HCT116 (cell line): ENCODE results near the gene DOCK4. TPM values are rescaled to one million over a fixed set of nuclear protein-coding genes. Genes with fewer than 3 reads are reported as not detected.

Experiments used
- ATAC-seq: fragments of 200-7000 bp; cut with Tn5 transposase; 2 replicates; pipeline ENCODE4 v1.9.1; 2020; ENCODE audit warnings: mild to moderate bottlenecking, moderate library complexity
- BruUV-seq: library from RNA; stranded (reverse); fragments of 400-500 nt; replicated peaks from 2 replicates; lab custom pipeline; 2021; lab: Mats Ljungman, UMichigan
- CTCF ChIA-PET: fragments of 300-600 bp; sonication (Branson Sonifier 250); formaldehyde crosslinking; loops from one replicate; lab custom pipeline; 2021; ENCODE audit warnings: antibody characterized with exemption; lab: Charles Lee
- POLR2A ChIA-PET: fragments of 300-600, 350-600 bp; sonication (Branson Sonifier 250); formaldehyde crosslinking; loops from one replicate; lab custom pipeline; 2021; ENCODE audit warnings: antibody characterized with exemption; lab: Charles Lee
- RAD21 ChIA-PET, 2 experiments: fragments of 300-600 bp; sonication (Branson Sonifier 250); formaldehyde crosslinking; loops; one replicate each; lab custom pipeline; 2023; ENCODE audit warnings: low total read pairs in 2 of 2; ENCODE audit not compliant: uncharacterized antibody in 2 of 2, unreplicated experiment in 2 of 2, low non-redundant PET in 1 of 2; lab: Charles Lee
- DNase-seq: peaks from one replicate; pipeline ENCODE4 v3.0.0-alpha.2; 2010; ENCODE audit warnings: low read depth, low spot score
- H2AFZ ChIP-seq: fragments of 200-600 bp; shearing (Covaris generic), sonication (generic); 2 replicates; pipeline ENCODE4 v1.6.1; 2017; ENCODE audit warnings: low read depth, mixed run types, mixed read lengths, antibody characterized with exemption, low read length; ENCODE audit not compliant: poor library complexity, severe bottlenecking
- H3K27ac ChIP-seq: 2 replicates; pipeline ENCODE4 v1.5.1; 2012; ENCODE audit warnings: low read depth, low read length
- H3K27me3 ChIP-seq: fragments of 200-600 bp; sonication (generic); 2 replicates; pipeline ENCODE4 v1.6.1; 2016; ENCODE audit warnings: mixed run types, low read length, mixed read lengths; ENCODE audit not compliant: insufficient read depth
- H3K36me3 ChIP-seq, 2 experiments: fragments of 200-500 bp in 1 of 2; fragments of 200-600 bp in 1 of 2; sonication (Bioruptor generic) in 1 of 2; sonication (generic) in 1 of 2; 2 replicates each; pipeline versions ENCODE4 v1.5.1 to v1.6.1; 2014 to 2016; ENCODE audit warnings: low read length in 2 of 2, inconsistent platforms in 1 of 2, mixed read lengths in 1 of 2, mixed run types in 1 of 2; ENCODE audit not compliant: insufficient read depth in 2 of 2, control insufficient read depth in 1 of 2
- H3K4me1 ChIP-seq, 2 experiments: fragments of 200-600 bp in 1 of 2; sonication (generic) in 1 of 2; 2 replicates each; pipeline versions ENCODE4 v1.5.1 to v1.6.1; 2012 to 2017; ENCODE audit warnings: low read length in 2 of 2, inconsistent platforms in 1 of 2, mild to moderate bottlenecking in 1 of 2, mixed read lengths in 1 of 2, mixed run types in 1 of 2, moderate library complexity in 1 of 2; ENCODE audit not compliant: insufficient read depth in 2 of 2, control insufficient read depth in 1 of 2
- H3K4me2 ChIP-seq: fragments of 200-600 bp; sonication (generic); 2 replicates; pipeline ENCODE4 v1.6.1; 2017; ENCODE audit warnings: mixed run types, low read length, mixed read lengths
- H3K4me3 ChIP-seq, 2 experiments: fragments of 200-600 bp in 1 of 2; sonication (generic) in 1 of 2; replicated peaks in 1 of 2; 2 replicates each; pipeline ENCODE4 v1.5.1; 2011 to 2016; ENCODE audit warnings: low read length in 2 of 2, control low read depth in 1 of 2, low read depth in 1 of 2, mild to moderate bottlenecking in 1 of 2, mixed read lengths in 1 of 2, mixed run types in 1 of 2
- H3K79me2 ChIP-seq: fragments of 200-600 bp; sonication (generic); 2 replicates; pipeline ENCODE4 v1.6.1; 2017; ENCODE audit warnings: mild to moderate bottlenecking, mixed run types, low read length, moderate library complexity, mixed read lengths; ENCODE audit not compliant: insufficient read depth
- H3K9ac ChIP-seq: fragments of 200-600 bp; sonication (generic); 2 replicates; pipeline ENCODE4 v1.6.1; 2016; ENCODE audit warnings: low read length, mixed read lengths
- H3K9me2 ChIP-seq: fragments of 200-600 bp; sonication (generic), shearing (Covaris generic); 2 replicates; pipeline ENCODE4 v1.6.1; 2017; ENCODE audit warnings: mixed run types, mild to moderate bottlenecking, moderate library complexity; ENCODE audit not compliant: insufficient read depth
- H3K9me3 ChIP-seq, 2 experiments: fragments of 200-500 bp in 1 of 2; fragments of 200-600 bp in 1 of 2; sonication (Bioruptor generic) in 1 of 2; sonication (generic) in 1 of 2; 2 replicates each; pipeline ENCODE4 v1.6.1; 2014 to 2017; ENCODE audit warnings: low read length in 2 of 2, mixed read lengths in 2 of 2, inconsistent platforms in 1 of 2, low read depth in 1 of 2, mild to moderate bottlenecking in 1 of 2, mixed run types in 1 of 2, moderate library complexity in 1 of 2; ENCODE audit not compliant: control insufficient read depth in 1 of 2, insufficient read depth in 1 of 2
- H4K20me1 ChIP-seq: fragments of 200-600 bp; sonication (generic), shearing (Covaris generic); 2 replicates; pipeline ENCODE4 v1.6.1; 2017; ENCODE audit warnings: mixed run types, mild to moderate bottlenecking, moderate library complexity; ENCODE audit not compliant: insufficient read depth
- ATF3 ChIP-seq: IDR thresholded peaks from 2 replicates; pipeline ENCODE4 v1.6.1; 2012
- CEBPB ChIP-seq: IDR thresholded peaks from 2 replicates; pipeline ENCODE4 v1.6.1; 2012; ENCODE audit warnings: low read depth
- CTCF ChIP-seq, 3 experiments: fragments of 200-600 bp in 1 of 3; sonication (generic) in 1 of 3; IDR thresholded peaks in 2 of 3; conservative IDR thresholded peaks in 1 of 3; 2 replicates each; pipeline ENCODE4 v1.5.1; 2012 to 2017; ENCODE audit warnings: low read depth in 2 of 3, low read length in 2 of 3, antibody characterized with exemption in 1 of 3, borderline replicate concordance in 1 of 3, control low read depth in 1 of 3, mild to moderate bottlenecking in 1 of 3, mixed read lengths in 1 of 3, mixed run types in 1 of 3, moderate library complexity in 1 of 3; ENCODE audit not compliant: insufficient read depth in 1 of 3
- EGR1 ChIP-seq: IDR thresholded peaks from 2 replicates; pipeline ENCODE4 v1.6.1; 2012; ENCODE audit warnings: low read depth
- ELF1 ChIP-seq: IDR thresholded peaks from 2 replicates; pipeline ENCODE4 v1.6.1; 2012; ENCODE audit warnings: low read depth, borderline replicate concordance
- EZH2 ChIP-seq: fragments of 200-600 bp; sonication (generic); IDR thresholded peaks from 2 replicates; pipeline ENCODE4 v1.6.1; 2017; ENCODE audit warnings: antibody characterized with exemption, mixed run types
- EZH2phosphoT487 ChIP-seq: fragments of 200-600 bp; IDR thresholded peaks from 2 replicates; pipeline ENCODE4 v1.6.1; 2018; ENCODE audit warnings: antibody characterized with exemption, borderline replicate concordance
- FOSL1 ChIP-seq: IDR thresholded peaks from 2 replicates; pipeline ENCODE4 v1.6.1; 2012; ENCODE audit warnings: low read depth
- JUND ChIP-seq: IDR thresholded peaks from 2 replicates; pipeline ENCODE4 v1.6.1; 2012
- POLR2AphosphoS5 ChIP-seq: IDR thresholded peaks from 2 replicates; pipeline ENCODE4 v1.6.1; 2011; ENCODE audit warnings: mild to moderate bottlenecking, low read depth, low read length, moderate library complexity
- RAD21 ChIP-seq: IDR thresholded peaks from 2 replicates; pipeline ENCODE4 v1.6.1; 2012; ENCODE audit warnings: low read depth, mild to moderate bottlenecking
- REST ChIP-seq: IDR thresholded peaks from 2 replicates; pipeline ENCODE4 v1.6.1; 2012; ENCODE audit warnings: low read depth
- SIN3A ChIP-seq: IDR thresholded peaks from 2 replicates; pipeline ENCODE4 v1.6.1; 2012; ENCODE audit warnings: low read depth
- SP1 ChIP-seq: IDR thresholded peaks from 2 replicates; pipeline ENCODE4 v1.6.1; 2012; ENCODE audit warnings: low read depth
- SRF ChIP-seq: IDR thresholded peaks from 2 replicates; pipeline ENCODE4 v1.6.1; 2012; ENCODE audit warnings: low read depth
- TCF7L2 ChIP-seq: IDR thresholded peaks from 2 replicates; pipeline ENCODE4 v1.7.0; 2011; ENCODE audit warnings: borderline replicate concordance, inconsistent platforms; ENCODE audit not compliant: insufficient read depth, insufficient read length; ENCODE audit errors: extremely low read depth
- YY1 ChIP-seq: IDR thresholded peaks from 2 replicates; pipeline ENCODE4 v1.6.1; 2011; ENCODE audit warnings: low read length, low read depth, moderate library complexity, mild to moderate bottlenecking; ENCODE audit not compliant: insufficient replicate concordance; ENCODE audit errors: extremely low read depth
- ZFX ChIP-seq: fragments of 450-650 bp; IDR thresholded peaks from 2 replicates; pipeline ENCODE4 v1.6.1; 2017
- intact Hi-C: fragments of 100-400 bp; cut with micrococcal nuclease; formaldehyde crosslinking; loops from 2 replicates; pipeline ENCODE4 v1.10.0; 2022
- total RNA-seq: library from RNA; stranded (reverse); gene quantifications from one replicate; pipeline ENCODE4 v1.2.1, GENCODE V29; 2021; ENCODE audit not compliant: unreplicated experiment

Gene DOCK4
- total RNA-seq, 1 experiment from 2014 or later, result 2.2 TPM

GRCh38 chr7:111697771-111698170 lies 508.4 kb downstream of the DOCK4 start:
- TF ChIP-seq CEBPB, result no peak
- no peak for TF ChIP-seq SP1
- Histone ChIP-seq H3K4me2 (no peak overlapping the region), H3K9me3 (no peaks in the 10 kb centered on the region), H3K27me3 (no peaks in the 10 kb centered on the region), H3K4me1 (no peaks in the 10 kb centered on the region), H3K4me3 (no peak overlapping the region), H3K79me2 (no peaks in the 10 kb centered on the region), H3K9me2 (no peaks in the 10 kb centered on the region), H3K36me3 (no peaks in the 10 kb centered on the region), H3K9ac (no peak overlapping the region), H2AFZ (no peak overlapping the region), H3K27ac (no peak overlapping the region), H4K20me1 (no peaks in the 10 kb centered on the region)
- intact Hi-C loops, result no loop called here
- CTCF ChIA-PET, result no interaction called here
- no peak for DNase-seq
- no TSS peak for BruUV-seq
- POLR2A ChIA-PET, result no interaction called here
- no peak for ATAC-seq
- RAD21 ChIA-PET, result no interaction called here

- no peak overlapping the region for H3K9ac ChIP-seq
- no TSS peak for BruUV-seq
- H3K9me2 ChIP-seq, result no peaks in the 10 kb centered on the region
- no peak overlapping the region for H3K27ac ChIP-seq
- ChIA-PET CTCF (no interaction called here), POLR2A (no interaction called here), RAD21 (no interaction called here)
- intact Hi-C loops, result no loop called here
- H4K20me1 ChIP-seq, result no peaks in the 10 kb centered on the region
- H3K79me2 ChIP-seq, result no peaks in the 10 kb centered on the region
- H3K4me3 ChIP-seq, result no peak overlapping the region
- DNase-seq (no peak), ATAC-seq (no peak)
- H3K9me3 ChIP-seq, result no peaks in the 10 kb centered on the region
- no peak overlapping the region for H3K4me2 ChIP-seq
- no peaks in the 10 kb centered on the region for H3K4me1 ChIP-seq
- H3K27me3 ChIP-seq, result no peaks in the 10 kb centered on the region
- no peaks in the 10 kb centered on the region for H3K36me3 ChIP-seq
- H2AFZ ChIP-seq, result peak overlapping the region; percentile 48
- TF ChIP-seq EZH2, result no peak
- TF ChIP-seq YY1, result no peak
- TF ChIP-seq SRF, result no peak
- TF ChIP-seq RAD21, result no peak
- no peak for TF ChIP-seq TCF7L2
- no peak for TF ChIP-seq CTCF (IDR thresholded peaks at IDR 0.05 in 2 of 3, conservative IDR thresholded peaks at IDR 0.05 in 1 of 3; ENCODE audit: borderline replicate concordance in 1 of 3, insufficient read depth in 1 of 3, low read depth in 2 of 3, low read length in 2 of 3)
- no peak for TF ChIP-seq REST
- no peak for TF ChIP-seq ELF1
- no peak for TF ChIP-seq EGR1
- TF ChIP-seq ZFX, result no peak
- TF ChIP-seq EZH2phosphoT487, result no peak
- TF ChIP-seq JUND, result no peak
- TF ChIP-seq FOSL1, result no peak
- no peak for TF ChIP-seq POLR2AphosphoS5
- no peak for TF ChIP-seq SIN3A
- no peak for TF ChIP-seq ATF3
- TF ChIP-seq SP1, result no peak
Observed at GRCh38 chr7:111694376-111694775, 511.8 kb downstream of the DOCK4 start.
